Colon (tissue), 2 donors: Measurements from ENCODE around the gene SOCS7.

Source experiments
- FAIRE-seq: peaks from 2 replicates; lab custom pipeline; 2012; peaks lifted over from hg19 to GRCh38; lab: Jason Lieb, UNC
- donor health status: control.
- donor health status: control.

Gene SOCS7, protein sequence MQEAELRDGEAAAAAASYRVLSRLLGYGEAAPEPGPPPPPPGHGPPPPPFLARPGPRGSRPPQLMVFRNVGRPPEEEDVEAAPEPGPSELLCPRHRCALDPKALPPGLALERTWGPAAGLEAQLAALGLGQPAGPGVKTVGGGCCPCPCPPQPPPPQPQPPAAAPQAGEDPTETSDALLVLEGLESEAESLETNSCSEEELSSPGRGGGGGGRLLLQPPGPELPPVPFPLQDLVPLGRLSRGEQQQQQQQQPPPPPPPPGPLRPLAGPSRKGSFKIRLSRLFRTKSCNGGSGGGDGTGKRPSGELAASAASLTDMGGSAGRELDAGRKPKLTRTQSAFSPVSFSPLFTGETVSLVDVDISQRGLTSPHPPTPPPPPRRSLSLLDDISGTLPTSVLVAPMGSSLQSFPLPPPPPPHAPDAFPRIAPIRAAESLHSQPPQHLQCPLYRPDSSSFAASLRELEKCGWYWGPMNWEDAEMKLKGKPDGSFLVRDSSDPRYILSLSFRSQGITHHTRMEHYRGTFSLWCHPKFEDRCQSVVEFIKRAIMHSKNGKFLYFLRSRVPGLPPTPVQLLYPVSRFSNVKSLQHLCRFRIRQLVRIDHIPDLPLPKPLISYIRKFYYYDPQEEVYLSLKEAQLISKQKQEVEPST

DNA sequence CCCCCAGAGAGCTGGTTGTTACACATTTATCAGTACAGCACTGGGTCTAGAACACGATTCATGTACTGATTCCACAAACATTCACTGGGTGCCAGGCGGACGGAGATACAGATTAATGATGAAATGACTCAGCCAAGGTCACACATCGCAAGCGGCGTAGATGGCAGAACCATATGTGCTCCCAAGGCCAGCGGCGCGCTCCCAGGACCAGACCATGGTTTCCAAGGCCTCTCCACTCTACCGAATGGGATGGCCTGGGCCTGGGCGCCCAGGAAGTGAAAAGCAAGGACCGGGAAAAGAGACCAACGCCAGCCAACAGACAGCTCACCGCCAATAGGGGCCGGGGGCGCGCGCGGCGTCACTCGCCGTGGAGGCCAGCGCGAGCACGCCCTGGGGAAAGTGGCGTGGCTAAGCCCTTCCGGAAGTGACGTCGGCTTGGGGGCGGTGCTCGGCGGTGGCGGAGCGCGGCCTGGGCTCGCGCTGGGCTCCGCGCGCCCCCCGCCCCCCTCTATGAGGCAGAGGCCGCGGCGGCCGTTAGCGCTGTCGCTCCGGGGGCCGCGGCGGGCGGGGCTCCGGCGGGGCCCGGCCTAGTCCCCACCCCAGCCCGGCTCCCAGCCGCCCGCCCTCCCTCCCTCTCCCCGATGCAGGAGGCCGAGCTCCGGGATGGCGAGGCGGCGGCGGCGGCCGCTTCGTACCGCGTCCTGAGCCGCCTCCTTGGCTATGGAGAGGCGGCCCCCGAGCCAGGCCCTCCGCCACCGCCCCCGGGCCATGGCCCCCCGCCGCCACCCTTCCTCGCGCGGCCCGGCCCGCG, at the start of gene SOCS7:
TSS of gene SOCS7 (plus strand) at position 433 of the 811 bp plus-strand sequence. CDS start at position 642, 209 bp downstream.
- FAIRE-seq = no peak

GRCh38 chr17:38315497-38315896, 36.1 kb upstream of the SOCS7 start:
- FAIRE-seq = no peak

DNA sequence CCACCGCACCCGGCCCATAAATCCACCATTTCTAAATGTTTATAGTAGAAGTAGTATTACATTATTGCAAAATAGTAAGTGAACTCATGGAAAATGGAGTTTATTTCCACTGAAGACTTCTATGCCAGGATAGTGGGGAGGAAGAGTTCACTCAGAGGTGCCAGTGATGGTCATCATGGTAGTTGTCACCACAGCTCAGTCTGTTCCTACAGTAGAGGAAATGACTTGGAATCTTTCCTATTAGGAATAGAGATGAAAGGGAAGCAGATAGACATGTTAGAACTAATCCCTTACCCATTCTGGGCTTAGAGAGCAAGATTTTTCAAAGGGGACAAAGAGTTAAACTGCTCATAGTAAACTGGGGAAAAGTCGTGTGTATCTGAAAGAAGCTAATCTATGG, 34.6 kb upstream of the SOCS7 start:
- no peak for FAIRE-seq

DNA sequence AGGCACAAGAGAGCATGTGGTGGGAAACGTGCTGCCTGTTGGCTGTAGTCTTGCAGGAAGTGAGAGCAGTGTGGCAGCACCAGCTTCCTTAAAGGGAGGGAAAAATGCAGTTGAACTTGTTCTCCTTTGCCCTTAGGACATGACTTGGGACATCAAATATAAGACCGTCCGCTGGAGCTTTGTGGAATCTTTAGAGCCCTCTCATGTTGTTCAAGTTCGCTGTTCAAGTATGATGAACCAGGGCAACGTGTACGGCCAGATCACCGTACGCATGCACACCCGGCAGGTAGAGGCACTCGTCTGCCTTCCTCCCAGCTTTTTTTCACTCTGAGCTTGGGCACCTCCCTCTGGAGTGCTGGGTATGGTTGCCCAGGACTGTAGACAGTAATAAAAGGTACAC, 31.2 kb upstream of the SOCS7 start:
- FAIRE-seq = no peak

GRCh38 chr17:38322156-38322779, 29.4 kb upstream of the SOCS7 start:
- no peak for FAIRE-seq

DNA sequence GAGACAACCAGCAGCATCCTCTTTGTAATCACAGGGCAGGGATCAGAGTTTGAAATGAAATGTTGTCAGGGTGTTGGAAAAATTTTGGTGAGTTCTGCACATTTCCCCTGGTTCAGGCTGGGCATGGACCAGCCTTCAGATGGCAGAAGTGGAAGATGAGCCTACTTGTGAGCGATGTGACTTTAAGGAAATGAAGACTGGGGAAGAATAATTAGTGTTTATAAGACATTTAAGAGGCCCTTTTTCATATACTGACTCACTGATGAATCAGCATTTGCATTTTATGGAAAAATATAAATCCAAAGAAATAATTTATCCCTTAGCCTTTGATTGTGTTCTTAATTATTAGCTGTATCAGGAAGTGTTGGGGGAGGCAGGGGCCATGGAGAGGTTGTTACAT, 28.7 kb upstream of the SOCS7 start:
- FAIRE-seq = no peak

GRCh38 chr17:38324141-38324697, 27.4 kb upstream of the SOCS7 start:
- no peak for FAIRE-seq

DNA sequence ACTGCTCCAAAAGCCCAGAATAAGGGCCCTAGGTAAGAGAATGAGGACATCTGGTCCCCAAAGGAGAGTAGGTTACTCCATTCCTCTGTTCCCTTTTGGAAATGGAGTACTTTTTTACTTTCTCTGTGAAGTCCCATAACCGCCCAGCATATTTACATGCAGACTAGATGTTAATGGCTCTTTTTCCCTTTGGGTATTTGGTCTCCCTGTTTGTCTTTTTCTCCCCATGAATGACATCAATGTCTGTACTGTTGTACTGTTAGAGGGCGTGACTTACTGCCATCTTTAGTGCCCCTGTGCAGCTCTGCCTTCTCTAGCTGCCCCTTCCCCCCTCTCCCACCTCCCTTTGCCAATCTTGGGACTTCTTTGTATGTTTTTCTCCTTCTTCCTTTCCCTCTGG, 26.9 kb upstream of the SOCS7 start:
- FAIRE-seq = no peak

DNA sequence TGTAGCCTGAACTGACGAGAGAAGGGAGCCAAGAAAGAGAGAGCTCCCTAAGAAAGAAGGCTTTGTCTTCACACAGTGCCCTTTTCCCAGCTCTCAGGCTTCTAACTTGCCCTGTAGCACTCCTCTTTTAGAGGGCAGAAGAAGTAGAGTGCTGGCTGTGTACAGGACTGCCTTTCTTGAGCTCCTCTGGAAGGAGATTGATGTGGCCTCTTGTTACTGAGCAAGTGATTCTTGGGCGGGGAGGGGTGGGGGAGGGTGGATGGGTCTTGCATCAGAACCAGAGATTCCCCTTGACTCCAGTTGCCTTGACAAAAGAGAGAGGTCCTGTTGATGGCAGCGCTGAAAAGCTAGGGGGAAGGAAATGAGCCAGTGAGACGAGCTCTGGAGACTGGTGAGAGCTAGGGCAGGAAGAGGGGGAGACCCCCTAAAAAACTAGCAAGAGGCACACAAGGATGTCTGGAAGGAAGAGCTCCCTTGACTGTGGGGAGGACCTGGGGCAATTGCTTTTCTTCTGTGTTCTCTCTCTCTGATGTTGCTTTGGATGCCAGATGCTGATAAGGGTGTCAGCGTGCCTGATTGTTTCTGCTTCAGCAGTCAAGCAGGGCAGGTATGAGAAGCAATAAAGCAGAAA, 26.3 kb upstream of the SOCS7 start:
- FAIRE-seq = no peak

GRCh38 chr17:38326996-38327792, 24.4 kb upstream of the SOCS7 start:
- FAIRE-seq = no peak

GRCh38 chr17:38327936-38328335, 23.7 kb upstream of the SOCS7 start:
- FAIRE-seq = no peak

- no peak for FAIRE-seq
Observed at GRCh38 chr17:38328620-38329019, 23.0 kb upstream of the SOCS7 start.

DNA sequence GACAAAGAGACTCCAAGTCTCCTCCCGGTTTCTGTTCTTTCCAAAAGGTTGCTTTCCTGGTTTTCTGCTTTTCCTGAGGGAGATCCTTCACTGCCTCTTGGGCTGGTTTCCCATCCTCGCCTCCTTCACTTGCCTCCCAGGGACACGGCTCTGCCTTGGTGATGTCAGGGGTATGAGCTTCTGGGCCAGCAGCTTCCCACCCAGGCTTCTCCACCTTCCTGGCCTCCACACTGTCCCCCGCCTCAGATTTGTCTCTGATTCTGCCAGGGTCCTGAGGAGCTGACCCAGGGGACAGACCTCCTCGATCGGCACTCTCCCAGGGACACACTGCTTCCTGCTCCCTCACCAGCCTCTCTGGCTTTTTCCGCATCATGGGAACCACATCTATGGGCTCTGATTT, 22.4 kb upstream of the SOCS7 start:
- no peak for FAIRE-seq

DNA sequence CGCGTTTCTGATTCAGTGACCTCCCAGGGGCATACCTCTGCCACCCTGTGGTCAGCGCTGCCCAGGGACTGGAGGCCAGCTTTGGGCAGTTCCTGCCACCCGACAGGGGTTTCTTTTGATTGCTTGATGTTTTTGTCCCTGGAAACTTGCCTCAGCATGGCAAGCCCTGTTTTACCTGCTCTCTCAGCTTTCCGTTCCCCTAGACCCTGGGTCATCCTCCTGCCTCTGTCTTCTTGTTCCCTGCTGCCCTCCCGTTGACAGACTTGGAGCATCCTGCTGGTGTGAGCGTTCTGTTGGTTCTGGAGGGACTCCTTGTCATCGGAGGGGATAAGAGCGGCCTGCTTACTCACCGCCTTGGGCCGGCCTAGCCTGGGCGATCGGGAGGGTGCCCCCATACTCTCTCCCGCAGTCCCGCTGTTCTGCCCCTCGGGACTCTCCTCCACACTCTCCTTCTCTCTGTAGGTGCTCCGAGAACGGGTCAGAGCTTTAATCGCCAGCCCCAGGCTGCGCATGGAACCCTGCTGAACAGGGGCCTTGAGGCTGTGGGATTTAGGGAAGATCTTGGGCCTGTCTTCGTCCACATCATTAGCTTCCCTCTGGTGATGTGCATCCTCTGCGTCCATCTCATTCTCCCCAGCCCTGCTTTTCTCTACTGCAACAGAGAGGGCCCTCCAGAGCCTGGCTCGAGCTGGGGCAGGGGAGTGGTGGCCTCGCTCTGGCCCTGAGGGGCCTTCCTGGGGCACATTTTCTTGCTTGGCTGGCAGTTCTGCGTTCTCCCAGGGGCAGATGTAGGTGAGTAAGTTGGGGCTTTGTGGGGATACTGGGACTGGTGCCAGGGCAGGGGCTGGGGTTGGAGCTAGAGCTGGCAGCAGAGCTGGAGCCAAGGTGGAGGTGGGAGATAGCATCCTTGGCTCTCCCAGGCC, 21.6 kb upstream of the SOCS7 start:
- FAIRE-seq = no peak

GRCh38 chr17:38330941-38331411, 20.7 kb upstream of the SOCS7 start:
- no peak for FAIRE-seq

DNA sequence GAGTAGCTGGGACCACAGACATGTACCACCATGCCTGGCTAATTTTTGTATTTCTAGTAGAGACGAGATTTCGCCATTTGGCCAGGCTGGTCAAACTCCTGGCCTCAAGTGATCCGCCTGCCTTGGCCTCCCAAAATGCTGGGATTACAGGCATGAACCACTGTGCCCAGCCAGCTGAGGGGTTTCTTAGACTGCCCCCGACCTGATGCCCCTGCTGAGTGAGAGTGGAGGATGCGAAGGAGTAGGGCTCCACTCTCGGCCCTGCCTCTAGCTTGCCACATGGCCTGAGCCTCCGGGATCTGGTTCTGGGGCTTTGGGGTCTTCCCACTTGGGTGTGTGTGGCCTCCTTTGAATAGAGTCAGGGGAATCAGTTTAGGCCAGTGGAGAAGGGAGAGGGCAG, 18.9 kb upstream of the SOCS7 start:
- FAIRE-seq = no peak

DNA sequence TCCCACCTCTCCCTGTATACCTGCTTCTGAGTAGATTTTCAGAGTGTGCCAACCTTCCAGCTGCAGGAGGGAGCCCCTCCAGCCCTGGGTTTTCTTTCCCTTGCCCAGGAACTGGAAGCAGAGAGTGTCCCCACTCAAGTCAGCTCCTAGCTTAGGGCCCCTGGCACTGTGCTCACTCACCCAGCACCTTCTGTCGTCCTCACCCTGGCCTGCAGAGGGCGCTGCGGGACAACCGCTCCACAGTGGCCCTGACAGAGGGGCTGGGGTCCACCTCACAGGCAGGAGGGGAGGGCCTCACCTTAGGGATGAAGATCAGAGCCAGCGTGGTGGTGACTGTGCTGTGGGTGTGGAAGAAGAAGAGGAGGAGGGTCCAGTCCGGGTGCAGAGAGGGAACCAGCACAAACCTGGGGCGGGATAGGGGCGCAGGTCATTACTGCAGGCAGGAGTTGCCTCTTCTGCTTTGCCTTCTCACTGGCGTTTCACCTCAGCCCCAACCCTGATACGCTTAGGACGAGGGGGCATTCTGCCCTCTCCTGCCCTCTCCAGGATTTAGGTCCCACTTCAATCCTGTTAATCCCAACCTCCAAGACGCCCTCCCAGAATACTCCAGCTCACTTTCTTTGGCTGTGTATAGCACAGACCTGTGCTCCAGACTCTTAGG, 17.9 kb upstream of the SOCS7 start:
- FAIRE-seq = no peak

DNA sequence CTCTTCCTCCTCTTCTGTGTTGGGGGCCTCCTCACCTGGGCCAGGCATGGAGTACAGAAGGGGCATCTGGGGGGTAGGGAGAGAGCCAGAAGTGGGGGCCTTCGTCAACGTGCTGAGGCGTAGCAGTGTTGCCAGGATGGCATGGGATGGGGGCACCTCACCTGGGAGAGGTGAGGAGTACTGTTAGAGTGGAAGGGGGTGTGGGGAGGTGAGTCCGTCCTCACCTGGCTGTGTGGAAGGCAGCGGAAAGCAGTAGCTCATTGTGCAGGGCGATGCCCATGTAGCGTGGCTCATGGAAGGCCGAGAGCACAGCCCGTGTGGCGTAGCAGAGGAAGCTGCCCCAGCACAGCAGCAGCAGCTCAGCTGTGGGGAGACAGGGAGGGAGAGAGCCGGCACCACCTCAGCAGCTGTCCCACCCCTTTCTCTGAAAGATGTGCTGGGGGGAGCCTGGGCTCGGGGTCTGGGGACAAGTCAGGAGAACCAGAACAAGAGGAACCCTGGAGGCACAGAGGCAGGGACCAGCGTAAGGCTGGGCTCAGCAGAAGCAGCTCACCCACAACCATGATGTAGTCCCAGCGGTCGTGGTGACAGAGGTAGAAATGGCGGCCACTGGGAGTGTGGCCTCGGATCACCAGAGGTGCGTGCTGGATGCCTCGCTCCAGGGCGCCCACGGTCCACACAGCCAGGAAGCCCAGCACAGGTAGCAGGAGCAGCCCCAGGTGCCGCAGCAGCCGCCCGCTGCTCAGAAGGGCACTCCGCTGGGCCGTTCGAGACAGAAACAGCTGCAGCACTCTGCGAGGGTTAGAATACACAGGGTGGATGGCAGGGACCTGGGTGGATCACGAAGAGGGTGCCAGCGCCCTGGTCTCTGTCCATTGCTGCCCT, 16.9 kb upstream of the SOCS7 start:
- FAIRE-seq = no peak
